Stimulated activated naive CD4-positive, alpha-beta T cell treated with Interleukin-2 at 50 U/mL for 16 hours (primary cell): ENCODE measurements around the gene SPPL2C.

Experiments used
- DNase-seq: peaks from one replicate; lab custom pipeline; 2025; lab: John Stamatoyannopoulos, UW

The SPPL2C gene

DNA sequence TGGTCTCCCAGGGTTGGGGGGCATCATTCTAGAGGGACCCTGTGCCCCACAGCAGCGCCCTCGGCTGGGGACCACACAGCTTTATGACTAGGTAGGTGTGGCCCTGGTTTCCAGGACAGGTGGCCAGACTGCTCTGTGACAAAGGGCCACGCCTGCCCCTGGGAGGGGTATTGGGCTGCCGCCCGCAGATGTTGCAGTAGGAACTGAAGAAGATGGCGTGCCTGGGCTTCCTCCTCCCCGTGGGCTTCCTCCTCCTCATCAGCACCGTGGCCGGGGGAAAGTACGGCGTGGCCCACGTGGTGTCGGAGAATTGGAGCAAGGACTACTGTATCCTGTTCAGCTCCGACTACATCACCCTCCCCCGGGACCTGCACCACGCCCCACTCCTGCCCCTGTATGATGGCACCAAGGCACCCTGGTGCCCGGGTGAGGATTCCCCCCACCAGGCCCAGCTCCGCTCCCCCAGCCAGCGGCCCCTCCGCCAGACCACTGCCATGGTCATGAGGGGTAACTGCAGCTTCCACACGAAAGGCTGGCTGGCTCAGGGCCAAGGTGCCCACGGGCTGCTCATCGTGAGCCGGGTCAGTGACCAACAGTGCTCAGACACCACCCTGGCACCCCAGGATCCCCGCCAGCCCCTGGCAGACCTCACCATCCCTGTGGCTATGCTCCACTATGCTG, at the start of gene SPPL2C:
SPPL2C (plus strand) TSS at position 187 of the 681 bp plus-strand sequence; CDS start at position 213, 26 bp downstream.
- no peak for DNase-seq

GRCh38 chr17:45800816-45801215, 43.9 kb upstream of the SPPL2C start:
- DNase-seq = no peak

- DNase-seq = no peak
These were observed 43.3 kb upstream of the SPPL2C start for GRCh38 chr17:45801421-45801820.

- DNase-seq = no peak
These were observed 35.8 kb upstream of the SPPL2C start for GRCh38 chr17:45808845-45809244.

DNA sequence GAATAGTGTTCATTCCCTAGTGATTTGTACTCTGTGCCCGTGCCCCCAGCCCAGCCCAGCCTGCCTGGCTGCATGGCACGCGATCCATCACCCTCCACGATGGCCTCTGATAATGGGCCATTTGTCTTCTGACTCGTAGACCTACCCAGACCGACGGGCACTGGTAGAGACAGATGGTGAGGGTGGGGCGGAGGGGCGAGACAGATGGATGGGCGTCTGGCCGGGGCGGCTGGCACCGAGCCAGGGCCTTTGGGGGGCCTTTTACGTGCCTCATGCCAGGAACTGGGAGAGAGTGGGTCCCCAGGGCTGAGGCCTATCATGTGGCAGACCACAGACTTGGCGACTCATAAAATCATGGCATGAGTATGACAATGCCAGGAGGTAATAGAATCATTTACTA, 35.2 kb upstream of the SPPL2C start:
- no peak for DNase-seq

GRCh38 chr17:45812102-45812501, 32.6 kb upstream of the SPPL2C start:
- DNase-seq = no peak

DNA sequence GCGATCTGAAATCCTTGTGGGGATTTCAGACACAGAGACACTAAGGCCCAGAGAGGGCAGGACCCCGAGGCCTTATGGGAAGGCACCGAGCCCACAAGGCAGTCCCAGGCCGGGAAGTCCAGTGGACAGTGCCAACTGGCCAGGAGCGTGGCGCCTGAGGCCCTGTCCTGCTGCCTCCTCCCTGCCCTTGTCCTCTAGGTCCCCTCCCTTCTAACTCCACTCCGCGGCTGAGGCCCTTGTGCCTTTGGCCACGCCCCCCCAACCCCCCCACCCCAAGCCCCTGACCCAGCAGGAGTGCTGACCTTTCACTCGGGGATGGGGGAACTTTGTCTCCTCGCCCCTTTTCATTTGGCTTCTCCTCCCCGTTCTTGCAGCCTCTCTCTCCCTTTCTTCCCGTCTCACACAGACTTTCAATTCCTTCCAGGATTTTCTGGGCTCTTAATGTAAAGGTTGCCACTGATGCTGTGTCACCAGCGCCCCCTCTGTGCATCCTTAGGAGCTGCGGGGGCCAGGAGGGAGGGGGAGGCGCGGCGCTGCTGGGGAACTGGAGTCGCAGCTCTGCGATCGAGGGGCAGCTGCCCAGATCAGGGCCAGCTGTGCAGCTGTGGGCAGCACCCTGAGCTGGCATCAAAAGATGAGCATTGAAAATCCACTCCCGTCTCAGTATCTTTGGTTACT, 31.5 kb upstream of the SPPL2C start:
- DNase-seq = no peak

GRCh38 chr17:45814622-45815606, 29.8 kb upstream of the SPPL2C start:
- no peak for DNase-seq

- no peak for DNase-seq
These were observed 28.9 kb upstream of the SPPL2C start for GRCh38 chr17:45815752-45816151.

DNA sequence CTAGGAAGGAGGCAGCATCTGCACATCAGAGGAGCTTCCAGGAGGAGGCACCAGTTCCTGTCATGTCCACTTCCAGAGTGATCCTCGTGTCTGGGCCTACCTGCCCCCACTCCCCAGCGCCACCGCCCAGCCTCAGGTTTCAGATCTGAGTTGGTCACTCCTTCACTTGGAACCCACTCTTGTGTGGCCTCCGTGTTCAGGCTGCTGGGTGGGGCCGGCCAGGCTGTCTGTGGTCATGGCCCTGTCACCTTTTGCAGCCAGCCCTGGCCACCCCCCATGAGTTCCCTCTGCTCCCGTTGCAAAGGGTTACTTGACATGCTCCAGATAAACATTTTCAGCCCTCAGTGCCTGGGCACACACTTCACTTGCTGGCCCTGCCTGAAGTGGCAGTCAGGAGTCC, 26.6 kb upstream of the SPPL2C start:
- no peak for DNase-seq

DNA sequence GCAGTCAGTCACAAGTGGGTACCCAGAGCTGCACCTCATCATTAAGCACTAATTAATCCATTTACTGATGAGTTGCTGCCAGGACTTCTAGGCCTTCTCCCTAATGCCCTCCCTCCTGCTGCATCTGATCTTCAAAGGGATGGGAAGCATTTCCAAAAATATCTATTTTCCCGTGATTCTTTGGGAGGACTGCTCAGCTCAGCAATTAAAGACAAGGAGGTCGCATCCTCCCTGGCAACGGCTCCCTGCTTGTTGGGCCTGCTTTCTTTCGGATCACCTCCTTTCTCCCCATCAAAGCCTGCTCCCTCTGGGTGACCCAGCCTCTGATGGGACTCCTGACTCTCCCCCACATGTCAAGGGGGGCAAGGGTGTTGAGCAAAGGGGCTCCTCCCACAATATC, 26.0 kb upstream of the SPPL2C start:
- no peak for DNase-seq

- no peak for DNase-seq
These were observed 25.0 kb upstream of the SPPL2C start for GRCh38 chr17:45819632-45820031.

- no peak for DNase-seq
These were observed 24.5 kb upstream of the SPPL2C start for GRCh38 chr17:45820052-45820780.

DNA sequence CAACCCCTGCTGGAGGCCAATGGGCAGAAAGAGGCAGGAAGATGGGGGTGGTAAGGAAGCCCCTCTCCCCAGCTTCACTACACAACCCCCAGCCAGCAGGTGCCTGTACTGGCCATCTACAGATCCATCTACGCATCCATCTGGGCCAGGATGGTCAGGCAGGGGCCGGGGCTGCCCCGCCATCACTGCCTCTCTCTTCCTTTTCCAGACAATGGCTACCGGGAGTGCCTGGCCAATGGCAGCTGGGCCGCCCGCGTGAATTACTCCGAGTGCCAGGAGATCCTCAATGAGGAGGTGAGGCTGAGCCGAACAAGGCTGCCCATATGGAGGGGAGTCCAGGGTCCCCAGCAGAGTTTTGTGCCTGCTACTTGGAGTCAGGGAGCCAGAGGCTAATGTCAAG, 23.5 kb upstream of the SPPL2C start:
- DNase-seq = no peak

GRCh38 chr17:45823598-45823997, 21.1 kb upstream of the SPPL2C start:
- DNase-seq = no peak

- no peak for DNase-seq
These were observed 20.2 kb upstream of the SPPL2C start for GRCh38 chr17:45824475-45824874.

DNA sequence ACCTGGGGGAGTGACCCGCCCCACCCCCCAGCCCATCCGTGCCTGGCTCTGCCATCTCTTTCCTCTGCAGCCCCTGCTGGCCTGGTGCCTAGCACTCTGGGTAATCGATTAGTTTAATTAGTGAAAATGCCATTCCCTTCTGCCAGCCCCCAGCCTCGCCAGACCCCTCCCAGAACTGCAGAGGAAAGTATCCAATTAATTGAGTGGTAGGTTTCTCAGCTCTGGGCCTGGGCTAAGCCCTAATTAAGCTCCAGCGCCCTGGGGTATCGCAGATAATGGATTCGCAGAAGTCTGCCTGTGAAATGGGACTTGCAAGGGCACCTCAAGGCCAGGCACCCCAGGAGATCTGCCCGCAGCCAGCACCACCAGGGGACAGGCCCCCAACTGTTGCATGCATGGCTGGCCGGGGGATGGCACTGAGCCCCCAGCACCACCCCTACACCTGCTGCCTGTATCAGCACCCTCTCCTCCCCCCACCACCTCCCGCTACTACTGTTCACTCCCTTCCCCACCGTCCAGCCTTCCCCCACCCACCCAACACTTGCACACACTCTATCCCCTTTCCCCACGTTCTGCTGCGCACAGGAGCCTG, 19.7 kb upstream of the SPPL2C start:
- no peak for DNase-seq

DNA sequence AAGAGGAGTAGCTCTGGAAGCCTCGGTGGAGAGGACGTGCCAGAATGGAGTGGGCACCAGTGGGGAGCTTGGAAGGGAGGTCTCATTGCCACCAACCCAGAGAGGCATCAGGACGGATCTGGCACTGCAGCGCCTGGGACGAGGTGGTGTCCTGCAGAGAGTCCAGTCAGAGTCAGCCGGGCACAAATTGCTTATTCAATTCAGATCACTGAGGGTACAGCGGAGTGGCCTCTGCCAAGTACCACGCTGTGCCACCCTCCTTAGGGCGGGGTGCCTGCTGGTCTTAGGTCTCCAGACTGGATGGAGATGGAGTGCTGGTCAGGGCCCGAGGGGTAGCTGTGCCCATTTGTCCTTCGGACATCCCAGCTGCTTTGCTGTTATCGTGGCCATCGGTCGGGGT, 18.9 kb upstream of the SPPL2C start:
- DNase-seq = no peak

- DNase-seq = no peak
These were observed 17.6 kb upstream of the SPPL2C start for GRCh38 chr17:45826919-45827588.

GRCh38 chr17:45828171-45828570, 16.5 kb upstream of the SPPL2C start:
- DNase-seq = no peak

DNA sequence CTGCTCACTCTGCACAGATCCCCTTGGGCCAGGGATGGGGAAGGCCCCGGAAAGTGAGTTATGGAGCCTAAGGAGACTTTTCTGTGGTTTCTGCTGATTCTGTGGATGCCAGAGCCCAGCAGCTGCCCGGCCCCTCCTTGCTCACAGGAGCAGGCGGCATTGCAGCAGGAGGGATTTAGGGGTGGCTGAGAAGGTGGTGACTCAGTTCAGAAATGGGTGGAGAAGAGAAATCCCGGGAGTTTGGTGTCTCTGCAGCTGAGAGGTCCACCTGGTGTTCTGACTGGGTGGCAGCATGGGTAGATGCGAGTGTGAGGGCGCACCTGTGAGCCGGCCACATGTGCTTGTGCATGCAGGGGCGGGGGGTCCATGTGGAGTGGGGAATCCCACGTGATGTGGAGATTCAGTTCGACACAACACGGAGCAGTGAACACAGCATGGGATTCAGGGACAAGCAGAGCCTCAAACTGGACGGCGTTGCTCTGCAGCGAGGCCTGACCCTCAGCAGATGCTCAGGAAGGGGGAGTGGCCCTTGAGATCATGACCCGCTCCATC, 16.0 kb upstream of the SPPL2C start:
- DNase-seq = no peak
